HG03039 (cell line): ENCODE measurements around the gene RPS15A.

Source experiments
- ATAC-seq: cut with Tn5 transposase; IDR thresholded peaks from one replicate; pipeline ENCODE4 v1.9.1; 2021; ENCODE audit warnings: mild to moderate bottlenecking, moderate library complexity; ENCODE audit not compliant: unreplicated experiment

Gene RPS15A

GRCh38 chr16:18789850-18790706 lies at the start of gene RPS15A:
RPS15A (minus strand) TSS chr16:18790334; CDS start chr16:18789113, 1,221 bp downstream.
- peak; percentile 75 for ATAC-seq

GRCh38 chr16:18839555-18839954 lies 49.4 kb upstream of the RPS15A start:
- ATAC-seq, result no peak

GRCh38 chr16:18836702-18837101 lies 46.6 kb upstream of the RPS15A start:
- no peak for ATAC-seq

- no peak for ATAC-seq
These were observed 44.7 kb upstream of the RPS15A start for GRCh38 chr16:18834864-18835263.

- no peak for ATAC-seq
These were observed 43.8 kb upstream of the RPS15A start for GRCh38 chr16:18833707-18834505.

- ATAC-seq, result no peak
These were observed 42.5 kb upstream of the RPS15A start for GRCh38 chr16:18832613-18833012.

GRCh38 chr16:18832006-18832405 lies 41.9 kb upstream of the RPS15A start:
- no peak for ATAC-seq

GRCh38 chr16:18829251-18829650 lies 39.1 kb upstream of the RPS15A start:
- ATAC-seq, result no peak

GRCh38 chr16:18827890-18828289 lies 37.8 kb upstream of the RPS15A start:
- no peak for ATAC-seq

- no peak for ATAC-seq
These were observed 26.2 kb upstream of the RPS15A start for GRCh38 chr16:18816286-18816685.

GRCh38 chr16:18811925-18812324 lies 21.8 kb upstream of the RPS15A start:
- ATAC-seq, result no peak

GRCh38 chr16:18809165-18809564 lies 19.0 kb upstream of the RPS15A start:
- ATAC-seq, result no peak

- ATAC-seq, result no peak
These were observed 15.2 kb upstream of the RPS15A start for GRCh38 chr16:18805257-18805773.

GRCh38 chr16:18804540-18804939 lies 14.4 kb upstream of the RPS15A start:
- no peak for ATAC-seq

GRCh38 chr16:18803569-18804462 lies 13.7 kb upstream of the RPS15A start:
- no peak for ATAC-seq

GRCh38 chr16:18802767-18803343 lies 12.7 kb upstream of the RPS15A start:
- no peak for ATAC-seq

- peak; percentile 97 for ATAC-seq
These were observed 11.2 kb upstream of the RPS15A start, which contains the start of gene ARL6IP1 for GRCh38 chr16:18801145-18801972. ARL6IP1 (minus strand) TSS chr16:18801549; CDS start chr16:18801466, 83 bp downstream.

- no peak for ATAC-seq
These were observed 10.6 kb upstream of the RPS15A start for GRCh38 chr16:18800775-18801144.

GRCh38 chr16:18800293-18800692 lies 10.2 kb upstream of the RPS15A start:
- ATAC-seq, result no peak
